DMS79 treated with DMSO at 0.1 percent for 48 hours (cell line): ENCODE results near the gene BAZ1B.
"Not testable (repeated sequence)": the region's sequence is repeated elsewhere in the genome, so short reads cannot be mapped to it uniquely, and the experiment has no call there.

ENCODE experiments used
- DNase-seq: peaks from one replicate; lab custom pipeline; 2025; lab: John Stamatoyannopoulos, UW

BAZ1B gene

DNA sequence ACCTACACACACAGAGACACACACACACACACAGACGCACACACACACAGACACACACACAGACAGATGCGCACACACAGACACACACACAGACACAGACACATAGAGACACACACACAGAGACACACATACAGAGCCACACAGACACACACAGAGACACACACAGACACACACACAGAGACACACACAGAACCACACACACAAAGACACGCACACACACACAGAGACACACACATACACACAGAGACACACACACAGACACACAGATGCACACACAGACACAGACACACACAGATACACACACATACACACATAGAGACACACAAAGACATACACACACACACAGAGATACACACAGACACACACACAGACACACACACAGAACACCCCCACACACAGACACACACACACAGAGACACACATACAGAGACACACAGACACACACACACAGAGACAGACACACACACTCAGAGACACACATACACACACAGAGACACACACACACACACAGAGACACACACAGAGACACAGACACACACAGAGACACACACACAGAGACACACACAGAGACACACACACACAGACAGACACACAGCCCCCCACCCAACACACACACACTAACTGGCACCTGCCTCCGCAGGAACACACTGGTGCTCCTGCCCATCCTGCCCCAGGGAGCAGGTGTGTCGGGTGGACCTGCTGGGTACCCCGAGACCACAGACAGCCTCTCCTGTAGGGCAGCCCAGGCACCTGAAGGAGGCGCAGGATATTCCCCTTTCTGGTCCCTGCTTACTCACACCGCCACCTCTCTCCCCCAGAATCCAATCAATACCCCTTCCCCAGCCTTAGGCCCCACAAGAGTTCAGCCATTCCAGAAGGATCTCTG is 93.9 kb downstream of the BAZ1B start:
- no peak for DNase-seq

DNA sequence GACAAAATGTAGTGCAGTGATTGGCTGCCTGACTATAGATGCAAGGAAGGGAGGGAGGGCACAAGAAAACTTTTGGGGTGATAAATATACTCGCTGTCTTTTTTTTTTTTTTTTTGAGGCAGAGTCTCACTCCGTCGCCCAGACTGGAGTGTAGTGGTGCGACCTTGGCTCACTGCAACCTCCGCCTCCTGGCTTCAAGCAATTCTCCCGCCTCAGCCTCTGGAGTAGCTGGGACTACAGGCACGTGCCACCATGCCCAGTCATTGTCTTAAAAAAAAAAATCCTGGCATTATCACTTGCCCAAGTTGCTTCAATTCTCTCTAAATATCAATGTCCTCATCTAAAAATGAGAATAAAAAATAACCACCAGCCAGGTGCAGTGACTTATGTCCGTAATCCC is 96.1 kb downstream of the BAZ1B start:
- DNase-seq = no peak

DNA sequence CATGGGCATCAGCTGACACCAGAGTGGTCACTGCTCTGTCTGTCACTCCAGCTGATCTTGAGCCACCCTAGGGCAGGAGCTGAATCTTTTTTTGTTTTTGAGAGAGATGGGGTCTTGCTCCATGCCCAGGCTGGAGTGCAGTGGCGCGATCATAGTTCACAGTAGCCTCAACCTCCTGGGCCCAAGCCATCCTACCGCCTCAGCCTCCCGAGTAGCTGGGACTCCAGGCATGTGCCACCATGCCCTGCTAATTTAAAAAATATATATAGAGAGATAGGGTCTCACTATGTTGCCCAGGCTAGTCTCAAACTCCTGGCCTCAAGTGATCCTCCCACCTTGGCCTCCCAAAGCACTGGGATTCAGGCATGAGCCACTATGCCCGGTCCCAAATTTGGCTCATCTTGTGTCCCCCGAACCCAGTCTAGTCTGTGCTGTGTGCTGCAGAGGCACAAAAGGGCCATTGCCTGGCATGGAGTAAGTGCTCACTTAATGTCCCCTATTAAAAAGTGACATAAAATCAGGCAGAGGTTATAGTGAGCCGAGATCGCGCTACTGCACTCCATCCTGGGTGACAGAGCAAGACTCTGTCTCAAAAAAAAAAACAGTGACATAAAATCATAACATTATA is 96.6 kb downstream of the BAZ1B start:
- DNase-seq = no peak

DNA sequence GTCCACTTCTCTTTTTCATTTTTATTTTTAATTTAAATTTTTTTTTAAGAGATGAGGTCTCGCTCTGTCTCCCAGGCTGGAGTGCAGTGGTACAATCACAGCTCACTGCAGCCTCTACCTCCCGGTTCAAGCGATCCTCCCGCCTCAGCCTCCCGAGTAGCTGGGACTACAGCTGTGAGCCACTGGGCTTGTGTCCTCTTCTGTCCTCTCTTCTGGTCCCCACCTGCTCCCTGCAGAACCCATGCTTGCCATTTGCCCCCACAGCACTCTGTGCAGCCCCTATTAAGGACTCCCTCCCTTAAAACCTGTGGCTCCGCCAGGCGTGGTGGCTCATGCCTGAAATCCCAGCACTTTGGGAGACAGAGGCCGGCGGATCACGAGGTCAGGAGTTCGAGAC is 97.6 kb downstream of the BAZ1B start:
- no peak for DNase-seq

DNA sequence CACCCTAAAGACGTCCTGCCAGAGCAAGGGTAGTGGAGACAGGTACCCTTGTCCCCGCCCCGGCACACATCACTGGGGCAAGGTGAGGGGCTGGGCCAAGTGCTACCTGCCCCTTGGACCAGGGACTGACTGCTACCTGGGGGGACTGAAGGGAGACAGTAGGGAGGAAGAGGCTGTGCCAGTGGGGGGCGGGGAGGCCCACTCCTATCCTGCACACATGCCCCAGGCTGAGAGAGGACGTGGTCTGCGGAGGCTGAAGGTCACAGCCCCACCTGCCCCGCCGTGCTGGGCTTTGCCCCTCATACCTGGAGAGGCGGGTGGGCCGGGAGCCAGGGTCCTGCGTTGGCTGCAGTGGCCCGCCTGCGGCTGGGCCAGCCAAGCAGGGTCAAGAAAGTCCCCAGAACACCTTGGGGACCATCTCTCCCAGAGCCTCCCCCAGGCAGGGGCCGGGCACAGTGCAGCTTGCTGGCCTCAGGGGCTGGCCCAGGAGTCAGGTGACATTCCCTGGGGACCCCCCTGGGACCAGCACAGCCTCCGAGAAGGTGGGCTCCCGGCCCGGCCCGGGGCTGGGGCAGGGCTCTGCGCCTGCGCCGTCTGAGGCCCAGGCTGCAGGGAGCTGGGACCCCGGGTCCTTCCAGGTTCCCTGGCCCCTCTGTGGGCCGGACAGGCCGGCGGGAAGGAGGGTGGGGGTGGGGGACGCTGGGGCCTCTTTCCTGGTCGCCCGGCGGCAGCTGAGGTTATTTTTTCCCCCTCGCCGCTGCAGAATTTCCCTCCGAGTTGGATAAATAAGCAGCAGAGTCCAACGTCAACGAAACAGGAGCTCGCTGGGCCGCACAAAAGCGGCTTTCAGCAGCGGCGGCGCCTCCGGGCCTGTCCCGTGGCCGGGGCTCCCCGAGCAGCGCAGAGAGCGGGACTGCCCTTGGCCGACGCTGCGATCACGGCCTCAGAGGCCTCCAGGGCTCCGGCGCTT is 98.3 kb downstream of the BAZ1B start:
- no peak for DNase-seq

DNA sequence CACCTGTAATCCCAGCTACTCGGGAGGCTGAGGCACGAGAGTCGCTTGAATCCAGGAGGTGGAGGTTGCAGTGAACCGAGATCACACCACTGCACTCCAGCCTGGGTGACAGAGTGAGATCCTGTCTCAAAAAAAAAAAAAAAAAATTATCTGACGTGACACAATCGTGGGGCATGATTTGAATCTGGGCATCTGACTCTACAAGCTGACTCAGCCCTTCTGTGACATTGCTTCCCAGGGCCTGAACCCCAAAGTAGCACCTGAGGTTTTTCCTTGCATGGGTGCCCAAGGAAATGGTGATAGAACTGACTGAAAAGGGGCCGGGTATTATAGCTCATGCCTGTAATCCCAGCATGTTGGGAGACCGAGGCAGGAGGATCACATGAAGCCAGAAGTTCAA is 101.5 kb downstream of the BAZ1B start:
- not testable (repeated sequence) for DNase-seq

DNA sequence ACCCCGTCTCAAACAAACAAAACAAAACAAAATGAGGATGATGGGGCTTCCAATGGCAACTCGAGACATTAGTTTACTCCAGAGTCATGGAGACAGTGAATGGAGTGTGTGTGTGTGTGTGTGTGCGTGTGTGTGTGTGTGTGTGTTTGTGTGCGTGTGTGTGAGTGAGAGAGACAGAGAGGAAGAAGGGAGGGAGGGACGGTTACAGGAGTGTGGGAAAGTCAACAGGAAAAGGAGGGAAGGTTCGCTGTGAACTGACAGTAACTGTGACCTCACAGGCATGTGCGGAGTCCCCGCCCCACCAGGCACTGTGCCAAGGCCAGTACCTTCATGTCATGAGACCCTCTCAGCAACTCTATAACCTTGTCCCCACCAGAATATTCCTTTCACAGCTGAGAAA is 102.1 kb downstream of the BAZ1B start:
- DNase-seq = not testable (repeated sequence)

DNA sequence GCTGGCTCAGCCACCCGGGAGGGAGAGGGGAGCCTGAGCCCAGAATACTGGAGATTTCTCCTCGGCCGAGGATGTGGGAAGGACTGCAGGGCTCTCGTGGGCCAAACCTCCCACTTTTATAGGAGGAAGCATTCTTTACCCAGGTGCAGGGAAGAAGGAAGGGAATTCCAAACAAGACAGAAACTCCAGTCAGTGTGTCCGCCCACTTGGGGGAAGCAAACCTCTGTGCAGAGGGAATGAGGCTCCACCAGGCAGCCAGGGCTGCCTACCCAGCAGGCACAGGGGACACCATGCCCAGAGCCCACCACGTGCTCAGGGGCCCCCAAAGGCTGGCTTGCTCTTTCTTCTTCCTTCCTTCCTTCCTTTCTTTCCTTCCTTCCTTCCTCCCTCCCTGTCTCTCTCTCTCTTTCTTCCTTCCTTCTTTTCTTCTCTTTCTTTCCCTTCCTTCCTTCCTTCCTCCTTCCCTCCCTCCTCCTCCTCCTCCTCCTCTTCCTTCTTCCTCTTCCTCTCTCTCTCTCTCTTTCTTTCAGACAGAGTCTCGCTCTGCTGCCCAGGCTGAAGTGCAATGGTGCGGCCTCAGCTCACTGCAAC is 103.9 kb downstream of the BAZ1B start:
- no peak for DNase-seq

DNA sequence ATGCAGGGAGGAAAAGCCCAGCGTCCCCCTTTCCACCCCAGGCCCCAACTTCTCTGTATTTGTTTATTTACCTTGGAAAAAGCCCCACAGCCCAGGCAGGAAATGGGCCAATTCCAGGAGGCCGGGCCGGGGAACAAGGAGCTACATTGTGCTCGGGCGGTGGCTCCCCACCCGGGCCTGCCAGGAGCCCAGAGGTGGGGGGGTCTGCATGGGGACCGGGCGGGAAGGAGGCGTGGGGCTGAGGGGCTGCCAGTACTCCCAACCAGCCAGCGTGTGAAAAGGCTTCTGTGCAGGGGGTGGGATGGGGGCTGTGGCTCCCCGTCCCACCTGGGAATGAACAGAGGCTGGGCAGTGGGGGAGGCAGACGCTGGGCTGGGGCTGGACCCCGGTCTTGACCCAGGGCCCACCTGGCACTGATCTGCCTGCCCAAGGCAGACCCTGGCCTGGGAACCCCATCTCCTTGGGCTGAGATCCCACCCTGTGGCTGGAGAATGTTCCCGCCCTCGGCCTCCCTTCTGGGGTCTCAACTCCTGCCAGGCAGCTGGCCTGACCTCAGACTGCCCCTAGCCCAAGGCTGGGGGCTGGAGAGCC is 111.5 kb downstream of the BAZ1B start:
- not testable (repeated sequence) for DNase-seq

DNA sequence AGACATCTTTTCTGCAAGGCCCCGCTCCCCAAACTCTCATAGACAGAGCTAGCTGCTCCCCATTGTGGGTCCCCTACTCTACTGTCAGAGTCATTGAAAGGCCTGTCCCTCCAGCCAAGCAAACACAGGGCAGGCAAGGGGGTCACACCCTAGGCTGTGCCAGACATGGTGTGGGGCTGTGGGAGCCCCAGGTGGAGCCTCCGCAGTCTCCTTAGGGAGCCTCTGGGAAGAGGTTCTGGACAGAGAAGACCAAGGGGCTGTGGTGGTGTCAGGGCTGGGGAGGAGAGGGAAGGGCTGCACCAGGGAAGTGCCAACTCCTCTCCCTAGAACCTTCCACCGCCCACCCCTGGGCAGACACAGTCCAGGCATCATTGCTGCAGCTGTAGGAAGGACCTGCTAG is 117.2 kb downstream of the BAZ1B start:
- not testable (repeated sequence) for DNase-seq

DNA sequence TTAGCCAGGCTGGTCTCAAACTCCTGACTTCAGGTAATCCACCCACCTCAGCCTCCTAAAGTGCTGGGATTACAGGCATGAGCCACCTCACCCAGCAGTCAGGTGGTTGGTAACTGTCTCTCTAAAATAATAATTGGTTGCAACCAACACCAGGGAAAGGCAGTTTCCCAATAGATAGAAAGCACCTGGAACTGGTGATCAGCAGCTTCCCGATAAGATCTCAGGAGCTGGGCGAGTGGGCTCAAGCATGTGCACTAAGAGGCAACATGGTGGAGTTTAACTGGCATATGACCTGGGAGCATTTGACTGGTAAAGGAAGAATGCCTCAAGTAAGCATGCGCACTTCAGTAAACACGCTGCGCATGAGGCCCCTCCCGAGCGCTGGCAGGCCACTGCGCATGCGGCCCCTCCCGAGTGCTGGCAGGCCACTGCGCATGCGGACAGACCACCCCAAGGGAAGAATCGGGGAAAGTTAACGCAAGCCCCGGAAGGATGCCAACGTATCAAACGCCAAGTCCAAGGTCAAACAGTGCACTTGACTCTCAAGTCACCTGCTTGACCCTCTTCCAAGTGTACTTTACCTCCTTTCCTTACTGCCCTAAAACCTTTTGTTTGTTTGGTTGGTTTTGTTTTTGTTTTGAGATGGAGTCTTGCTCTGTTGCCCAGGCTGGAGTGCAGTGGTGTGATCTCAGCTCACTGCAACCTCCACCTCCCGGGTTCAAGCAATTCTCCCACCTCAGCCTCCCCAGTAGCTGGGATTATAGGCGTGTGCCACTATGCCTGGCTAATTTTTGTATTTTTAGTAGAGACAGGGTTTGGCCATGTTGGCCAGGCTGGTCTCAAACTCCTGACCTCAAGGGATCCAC is 122.7 kb downstream of the BAZ1B start:
- not testable (repeated sequence) for DNase-seq

DNA sequence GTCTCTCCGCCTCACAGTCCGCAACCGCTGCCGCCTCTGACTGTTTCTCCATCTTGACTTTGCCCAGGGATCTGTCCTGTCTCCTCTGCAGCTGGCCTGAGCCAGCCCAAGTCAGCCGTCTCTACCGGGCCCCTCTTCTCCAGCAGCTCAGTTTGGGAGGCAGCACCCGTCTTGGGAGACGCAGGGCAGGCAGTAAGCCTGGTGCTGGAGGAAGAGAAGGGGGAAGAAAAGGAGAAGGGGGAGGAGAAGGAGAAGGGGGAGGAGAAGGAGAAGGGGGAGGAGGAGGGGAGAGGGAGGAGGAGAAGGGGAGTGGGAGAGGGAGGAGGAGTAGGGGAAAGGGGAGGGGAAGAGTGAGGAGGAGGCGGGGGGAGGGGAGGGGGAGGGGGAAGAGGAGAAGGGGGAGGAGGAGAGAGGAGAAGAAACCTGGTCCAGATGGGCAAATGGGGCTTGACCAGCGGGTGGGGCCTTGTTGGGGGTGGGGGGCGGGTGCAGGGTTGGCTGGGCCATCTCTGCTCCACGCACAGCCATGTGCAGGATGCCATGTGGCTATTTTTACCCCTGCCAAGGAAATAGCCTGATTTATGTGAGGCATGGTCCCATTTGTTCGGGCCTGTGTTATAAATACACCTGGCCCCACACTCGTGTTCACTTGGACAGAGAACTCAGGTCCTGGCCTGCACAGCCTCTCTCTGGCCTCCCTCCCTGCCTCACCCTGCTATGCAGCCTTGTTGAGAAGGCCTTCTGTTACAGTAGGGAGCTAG is 124.4 kb downstream of the BAZ1B start:
- DNase-seq = no peak

DNA sequence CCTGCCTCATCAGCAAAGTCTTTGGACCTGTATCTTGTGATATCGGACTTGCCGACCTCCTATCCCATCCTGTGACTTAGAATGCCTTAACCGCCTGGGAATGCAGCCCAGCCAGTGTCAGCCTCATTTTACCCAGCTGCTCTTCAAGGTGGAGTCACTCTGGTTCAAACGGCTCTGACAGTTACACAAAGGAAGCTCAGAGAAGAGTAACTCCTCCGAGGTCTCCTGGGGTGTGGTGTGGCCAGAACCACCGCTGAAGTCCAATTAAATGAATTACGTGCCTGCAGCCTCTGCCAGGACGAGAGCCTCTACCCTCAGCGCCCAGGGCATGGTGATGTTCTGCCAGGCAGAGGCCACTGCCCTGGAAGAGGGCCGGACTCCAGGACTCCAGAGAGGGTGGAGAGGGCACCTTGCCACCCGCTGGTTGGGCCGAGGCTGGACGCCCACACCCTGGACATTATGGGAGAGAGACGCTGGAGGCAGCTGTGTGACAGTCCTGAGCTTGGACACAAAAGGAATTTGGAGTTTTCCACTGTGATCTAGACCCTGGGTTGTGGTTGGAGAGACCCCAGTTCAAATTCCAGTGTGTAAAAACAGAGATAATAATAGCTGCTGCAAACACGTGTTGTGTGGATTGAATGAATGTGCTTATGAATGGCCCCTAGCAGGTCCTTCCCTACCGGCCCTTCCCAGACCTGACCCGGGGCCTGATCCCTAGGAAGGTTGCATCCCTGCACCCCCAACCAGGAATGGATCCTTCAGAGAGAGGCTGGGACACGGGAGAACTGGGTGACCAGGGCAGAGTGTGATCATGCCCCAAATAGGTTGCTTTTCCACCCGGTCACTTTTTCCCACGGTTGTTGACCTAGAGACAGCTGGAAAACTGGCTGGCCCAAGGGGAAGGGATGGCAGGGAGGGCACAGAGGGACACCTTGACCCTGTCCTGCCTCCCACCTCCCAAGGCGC is 126.3 kb downstream of the BAZ1B start:
- DNase-seq = no peak

DNA sequence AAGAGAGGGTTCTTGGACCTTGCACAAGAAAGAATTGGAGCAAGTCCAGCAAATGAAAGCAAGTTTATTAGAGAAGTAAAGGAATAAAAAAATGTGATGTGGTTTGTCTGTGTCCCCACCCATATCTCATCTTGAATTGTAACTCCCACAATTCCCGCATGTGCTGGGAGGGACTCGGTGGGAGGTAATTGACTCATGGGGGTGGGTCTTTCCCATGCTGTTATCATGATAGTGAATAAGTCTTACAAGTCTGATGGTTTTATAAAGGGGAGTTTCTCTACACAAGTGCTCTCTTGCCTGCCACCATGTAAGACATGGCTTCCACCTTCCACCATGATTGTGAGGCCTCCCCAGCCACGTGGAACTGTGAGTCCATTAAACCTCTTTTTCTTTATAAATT is 127.7 kb downstream of the BAZ1B start:
- DNase-seq = no peak

DNA sequence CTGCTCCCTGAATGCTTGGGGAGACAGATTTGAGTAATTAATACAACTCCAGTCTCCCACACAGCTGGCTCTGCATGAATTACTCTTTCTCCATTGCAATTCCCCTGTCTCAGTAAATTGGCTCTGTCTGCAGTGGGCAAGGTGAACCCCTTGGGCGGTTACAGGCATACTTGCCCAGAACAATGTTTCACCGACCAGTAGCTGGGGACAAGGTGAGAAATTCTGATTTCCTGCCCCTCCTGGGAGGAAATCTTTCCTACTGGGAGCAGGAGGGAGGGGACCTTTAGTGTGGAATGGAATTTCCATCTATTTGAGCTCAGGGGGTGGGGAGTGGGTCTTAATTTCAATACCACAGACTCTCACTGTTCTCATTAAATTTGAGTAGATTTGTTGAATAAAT is 130.7 kb downstream of the BAZ1B start:
- DNase-seq = no peak
